Left lung (tissue), 10 donors: ENCODE data around the gene NR2F1-AS1. TPM values are rescaled to one million over a fixed set of nuclear protein-coding genes. Genes with fewer than 3 reads are reported as not detected.
"Not testable (repeated sequence)": the region's sequence is repeated elsewhere in the genome, so short reads cannot be mapped to it uniquely, and the experiment has no call there.

Source experiments
- ATAC-seq: fragments of 200-7000 bp; cut with Tn5 transposase; one replicate; pipeline ENCODE4 v1.9.1; 2020; ENCODE audit warnings: moderate library complexity
- DNase-seq, 4 donors: peaks; one replicate each; pipeline ENCODE4 v3.0.0-alpha.2; 2013 to 2020
- H3K27ac ChIP-seq, 2 donors: fragments of 200-600 bp; sonication (generic) in 1 of 2; one replicate each; pipeline versions ENCODE4 v1.5.0 to v1.8.0; 2020 to 2021
- H3K27me3 ChIP-seq, 2 donors: fragments of 200-600 bp; sonication (generic) in 1 of 2; one replicate each; pipeline versions ENCODE4 v1.5.0 to v1.8.0; 2020 to 2021
- H3K36me3 ChIP-seq, 2 donors: fragments of 200-600 bp; sonication (generic) in 1 of 2; one replicate each; pipeline versions ENCODE4 v1.5.0 to v1.8.0; 2020 to 2021
- H3K4me1 ChIP-seq, 2 donors: fragments of 200-600 bp; one replicate each; pipeline ENCODE4 v1.8.0; 2021
- H3K4me3 ChIP-seq, 2 donors: fragments of 200-600 bp; sonication (generic) in 1 of 2; one replicate each; pipeline versions ENCODE4 v1.5.0 to v1.8.0; 2020 to 2021; ENCODE audit warnings: mild to moderate bottlenecking in 1 of 2
- H3K9me3 ChIP-seq, 2 donors: fragments of 200-600 bp; sonication (generic) in 1 of 2; one replicate each; pipeline versions ENCODE4 v1.5.0 to v1.8.0; 2020 to 2021
- CTCF ChIP-seq, 2 donors: fragments of 200-600 bp; sonication (generic) in 1 of 2; IDR thresholded peaks; one replicate each; pipeline versions ENCODE4 v1.5.0 to v1.8.0; 2021; ENCODE audit warnings: antibody characterized with exemption in 2 of 2
- intact Hi-C, 2 donors: fragments of 100-400 bp; cut with DNase I; formaldehyde crosslinking; loops; one replicate each; pipeline versions ENCODE4 v1.11.2 to v1.14.2; 2022
- polyA plus RNA-seq, 6 donors: library from polyadenylated mRNA; unstranded; fragments of 120-200 nt; gene quantifications; one replicate each; pipeline ENCODE4 v1.2.1, GENCODE V29; 2013; ENCODE audit not compliant: insufficient read length in 6 of 6
- total RNA-seq, 2 donors: library from RNA; stranded (reverse); fragmentation: NEBNext Ultra II Directional; extraction: Animal tissue kit (Norgen Biotek cat#: 25700); gene quantifications; one replicate each; pipeline ENCODE4 v1.2.1, GENCODE V29; 2021
- donor health status: DM: no; HTN: yes; CAD: no.
- donor health status: DM: no; HTN: no; CAD: no.

NR2F1-AS1 gene
- total and polyA plus RNA-seq, 8 donors = 10.5 to 66.3 (median 48.3) TPM

GRCh38 chr5:93569300-93570160 lies 11.5 kb downstream of the NR2F1-AS1 start:
- ATAC-seq = no peak
- intact Hi-C loops = no loop called here
- peaks cover 60 to 85% of the 10 kb centered on the region in 2 donors for H3K27me3 ChIP-seq
- no peak overlapping the region for H3K27ac ChIP-seq
- no peaks in the 10 kb centered on the region for H3K36me3 ChIP-seq
- H3K4me3 ChIP-seq = no peak overlapping the region
- H3K4me1 ChIP-seq = peaks cover 0 to 29% of the 10 kb centered on the region in 2 donors
- no peak for DNase-seq
- no peak for TF ChIP-seq CTCF (IDR thresholded peaks at IDR 0.05)
- H3K9me3 ChIP-seq = no peaks in the 10 kb centered on the region

- intact Hi-C loops = no loop called here
- Histone ChIP-seq H3K27me3 (peaks cover 40 to 68% of the 10 kb centered on the region in 2 donors), H3K36me3 (no peaks in the 10 kb centered on the region), H3K27ac (no peak overlapping the region), H3K4me3 (no peak overlapping the region), H3K4me1 (peaks cover 0 to 21% of the 10 kb centered on the region in 2 donors), H3K9me3 (no peaks in the 10 kb centered on the region)
- DNase-seq (no peak), ATAC-seq (no peak)
- TF ChIP-seq CTCF (IDR thresholded peaks at IDR 0.05) = no peak
Observed at GRCh38 chr5:93567424-93567823, 13.6 kb downstream of the NR2F1-AS1 start.

- Histone ChIP-seq H3K27ac (no peak overlapping the region), H3K4me3 (no peak overlapping the region), H3K9me3 (no peaks in the 10 kb centered on the region), H3K4me1 (peaks cover 0 to 12% of the 10 kb centered on the region in 2 donors), H3K27me3 (peaks cover 29 to 55% of the 10 kb centered on the region in 2 donors), H3K36me3 (no peaks in the 10 kb centered on the region)
- ATAC-seq (no peak), DNase-seq (no peak)
- TF ChIP-seq CTCF (IDR thresholded peaks at IDR 0.05) = no peak
- intact Hi-C loops = no loop called here
Observed at GRCh38 chr5:93566091-93566490, 14.9 kb downstream of the NR2F1-AS1 start.

- intact Hi-C loops = no loop called here
- no peaks in the 10 kb centered on the region for H3K36me3 ChIP-seq
- no peak overlapping the region for H3K4me3 ChIP-seq
- ATAC-seq (no peak), DNase-seq (no peak)
- H3K4me1 ChIP-seq = no peaks in the 10 kb centered on the region
- no peak for TF ChIP-seq CTCF (IDR thresholded peaks at IDR 0.05)
- no peak overlapping the region for H3K27ac ChIP-seq
- no peaks in the 10 kb centered on the region for H3K9me3 ChIP-seq
- H3K27me3 ChIP-seq = no peaks in the 10 kb centered on the region
Observed at GRCh38 chr5:93557021-93557604, 23.9 kb downstream of the NR2F1-AS1 start.

GRCh38 chr5:93549594-93549993 lies 31.4 kb downstream of the NR2F1-AS1 start:
- intact Hi-C loops, ATAC-seq, H3K27me3 ChIP-seq, H3K4me1 ChIP-seq, H3K36me3 ChIP-seq, H3K9me3 ChIP-seq, H3K27ac ChIP-seq, H3K4me3 ChIP-seq, DNase-seq: not testable (repeated sequence)
